ENCODE measurements around the gene PLEKHH1.
"Not testable (repeated sequence)": the region's sequence is repeated elsewhere in the genome, so short reads cannot be mapped to it uniquely, and the experiment has no call there.

Gene PLEKHH1

GRCh38 chr14:67582061-67582460 lies 49.0 kb downstream of the PLEKHH1 start:
- no peak for DNase-seq (ENCODE audit: low read depth in 2 of 2)

- DNase-seq (ENCODE audit: low read depth in 2 of 2) = no peak
These were observed 50.9 kb downstream of the PLEKHH1 start for GRCh38 chr14:67583711-67584644.

- DNase-seq (ENCODE audit: low read depth in 2 of 2) = no peak
These were observed 51.9 kb downstream of the PLEKHH1 start for GRCh38 chr14:67584978-67585377.

GRCh38 chr14:67586369-67586768 lies 53.3 kb downstream of the PLEKHH1 start:
- no peak for DNase-seq (ENCODE audit: low read depth in 2 of 2)

- no peak for DNase-seq (ENCODE audit: low read depth in 2 of 2)
These were observed 56.2 kb downstream of the PLEKHH1 start for GRCh38 chr14:67589204-67589770.

- not testable (repeated sequence) for DNase-seq (ENCODE audit: low read depth in 2 of 2)
These were observed 60.6 kb downstream of the PLEKHH1 start for GRCh38 chr14:67593650-67594049.

GRCh38 chr14:67595392-67595791 lies 62.3 kb downstream of the PLEKHH1 start:
- no peak for DNase-seq (ENCODE audit: low read depth in 2 of 2)

- DNase-seq (ENCODE audit: low read depth in 2 of 2) = peak; percentile 90 to 91
These were observed 66.8 kb downstream of the PLEKHH1 start, which contains the start of gene PIGH for GRCh38 chr14:67599698-67600561. TSS of gene PIGH (minus strand) at chr14:67600268. CDS start at chr14:67600203, 65 bp downstream.

- DNase-seq (ENCODE audit: low read depth in 2 of 2) = not testable (repeated sequence)
These were observed 67.5 kb downstream of the PLEKHH1 start for GRCh38 chr14:67600562-67600974.

- DNase-seq (ENCODE audit: low read depth in 2 of 2) = no peak
These were observed 69.0 kb downstream of the PLEKHH1 start for GRCh38 chr14:67602076-67602475.

GRCh38 chr14:67602995-67603545 lies 70.0 kb downstream of the PLEKHH1 start:
- no peak for DNase-seq (ENCODE audit: low read depth in 2 of 2)

- DNase-seq (ENCODE audit: low read depth in 2 of 2) = no peak
These were observed 74.6 kb downstream of the PLEKHH1 start for GRCh38 chr14:67607646-67608045.

GRCh38 chr14:67609642-67610310 lies 76.7 kb downstream of the PLEKHH1 start:
- no peak for DNase-seq (ENCODE audit: low read depth in 2 of 2)

- DNase-seq (ENCODE audit: low read depth in 2 of 2) = no peak
These were observed 77.4 kb downstream of the PLEKHH1 start for GRCh38 chr14:67610491-67610890.

GRCh38 chr14:67618617-67619063 lies 85.5 kb downstream of the PLEKHH1 start:
- no peak for DNase-seq (ENCODE audit: low read depth in 2 of 2)

- DNase-seq (ENCODE audit: low read depth in 2 of 2) = peak; percentile 96 to 97
These were observed 86.5 kb downstream of the PLEKHH1 start, which contains the start of gene ARG2 for GRCh38 chr14:67619446-67620216. TSS of gene ARG2 (plus strand) at chr14:67619920. CDS start at chr14:67619978, 58 bp downstream.

GRCh38 chr14:67620217-67620785 lies 87.2 kb downstream of the PLEKHH1 start:
- no peak for DNase-seq (ENCODE audit: low read depth in 2 of 2)

GRCh38 chr14:67622675-67623074 lies 89.6 kb downstream of the PLEKHH1 start:
- no peak for DNase-seq (ENCODE audit: low read depth in 2 of 2)

- DNase-seq (ENCODE audit: low read depth in 2 of 2) = no peak
These were observed 90.0 kb downstream of the PLEKHH1 start for GRCh38 chr14:67623114-67623513.

GRCh38 chr14:67626131-67626530 lies 93.0 kb downstream of the PLEKHH1 start:
- not testable (repeated sequence) for DNase-seq (ENCODE audit: low read depth in 2 of 2)
